Posterior cingulate gyrus (tissue), 11 donors: ENCODE results near the gene FAM20C.

ENCODE experiments used
- DNase-seq, 10 donors: peaks; one replicate each; pipeline versions ENCODE4 v3.0.0 to v3.0.0-alpha.2; 2020 to 2021; ENCODE audit warnings: mixed read lengths in 3 of 10
- intact Hi-C: fragments of 100-400 bp; cut with DNase I; formaldehyde crosslinking; loops from one replicate; pipeline ENCODE4 v1.15.1; 2023

The FAM20C gene

GRCh38 chr7:307970-308369, 115.6 kb downstream of the FAM20C start:
- intact Hi-C loops: no loop called here

GRCh38 chr7:309586-310228, 117.3 kb downstream of the FAM20C start:
- peak in 3 of 10 donors; percentile 46 to 59 (median 51) for DNase-seq
- intact Hi-C loops: loop anchor here (10.0 kb wide), 1 partner anchor 555 kb away; no protein-coding TSS in a partner anchor

More at GRCh38 chr7:307970-308369, 115.6 kb downstream of the FAM20C start:
- DNase-seq: no peak
